GM12878 (cell line): Measurements from ENCODE around the gene PRX. TPM values are rescaled to one million over a fixed set of nuclear protein-coding genes. Genes with fewer than 3 reads are reported as not detected.

ENCODE experiments used
- NRF1 ChIP-seq: conservative IDR thresholded peaks from 2 replicates; pipeline ENCODE4 v1.6.1; 2011; ENCODE audit warnings: mild to moderate bottlenecking, low read depth, low read length, improper control_type of control experiment
- SKIL ChIP-seq: fragments of 450-650 bp; IDR thresholded peaks from 2 replicates; pipeline ENCODE4 v1.6.1; 2017; ENCODE audit warnings: mild to moderate bottlenecking, low read depth, inconsistent platforms; ENCODE audit not compliant: poor library complexity, severe bottlenecking
- ZBTB33 ChIP-seq: fragments of 450-650 bp; IDR thresholded peaks from 2 replicates; pipeline ENCODE4 v1.6.1; 2017; ENCODE audit warnings: mild to moderate bottlenecking
- ZNF687 ChIP-seq: fragments of 450-650 bp; IDR thresholded peaks from 2 replicates; pipeline ENCODE4 v1.6.1; 2017; ENCODE audit warnings: mild to moderate bottlenecking, moderate library complexity
- polyA plus RNA-seq, 11 experiments: library from polyadenylated mRNA; depleted of rRNA in 4 of 11; unstranded in 6 of 11; stranded (reverse) in 5 of 11; fragments of >200 nt; fragmentation: Nextera tagmentation in 4 of 11; fragmentation: Illumina TruSeq in 1 of 11; extraction: Ambion mirVana in 4 of 11; extraction: Trizol in 1 of 11; gene quantifications; 1 replicate in 1 of 11; 2 replicates in 10 of 11; pipeline versions ENCODE4 v1.2.1 to v1.2.3, GENCODE V29; 2011 to 2016; ENCODE audit warnings: inconsistent platforms in 2 of 11, missing spikeins in 2 of 11, low read depth in 1 of 11
- total RNA-seq, 4 experiments: library from RNA; depleted of rRNA in 3 of 4; stranded (reverse); fragments of >200 nt in 3 of 4; fragmentation: Illumina TruSeq in 1 of 4; extraction: Trizol in 1 of 4; gene quantifications; 2 replicates each; pipeline versions ENCODE4 v1.2.1 to v1.2.3, GENCODE V29; 2013 to 2021

Gene PRX
- total and polyA plus RNA-seq, 10 of the 15 experiments (the other 5 are each of a cell fraction or from before 2014, with no cell fraction given), result 0.02 to 1.4 (median 0.54) TPM; not detected in 1

- TF ChIP-seq ZNF687 (no peak), NRF1 (no peak), SKIL (no peak), ZBTB33 (no peak)
These were observed 45.4 kb upstream of the PRX start (continued) for GRCh38 chr19:40458597-40458974.
